Glomerular endothelial cell (primary cell): Measurements from ENCODE around the gene DNASE1L1. TPM values are rescaled to one million over a fixed set of nuclear protein-coding genes. Genes with fewer than 3 reads are reported as not detected.

Experiments used
- DNase-seq: peaks from one replicate; pipeline ENCODE4 v3.0.0-alpha.2; 2011; ENCODE audit warnings: low read depth, low spot score; ENCODE audit errors: extremely low read depth
- total RNA-seq: library from RNA; depleted of rRNA; stranded (reverse); fragments of >200 nt; gene quantifications from 2 replicates; pipeline ENCODE4 v1.2.3, GENCODE V29; 2015

Gene DNASE1L1
- total RNA-seq, 1 donor from 2014 or later: 71.8 TPM

DNA sequence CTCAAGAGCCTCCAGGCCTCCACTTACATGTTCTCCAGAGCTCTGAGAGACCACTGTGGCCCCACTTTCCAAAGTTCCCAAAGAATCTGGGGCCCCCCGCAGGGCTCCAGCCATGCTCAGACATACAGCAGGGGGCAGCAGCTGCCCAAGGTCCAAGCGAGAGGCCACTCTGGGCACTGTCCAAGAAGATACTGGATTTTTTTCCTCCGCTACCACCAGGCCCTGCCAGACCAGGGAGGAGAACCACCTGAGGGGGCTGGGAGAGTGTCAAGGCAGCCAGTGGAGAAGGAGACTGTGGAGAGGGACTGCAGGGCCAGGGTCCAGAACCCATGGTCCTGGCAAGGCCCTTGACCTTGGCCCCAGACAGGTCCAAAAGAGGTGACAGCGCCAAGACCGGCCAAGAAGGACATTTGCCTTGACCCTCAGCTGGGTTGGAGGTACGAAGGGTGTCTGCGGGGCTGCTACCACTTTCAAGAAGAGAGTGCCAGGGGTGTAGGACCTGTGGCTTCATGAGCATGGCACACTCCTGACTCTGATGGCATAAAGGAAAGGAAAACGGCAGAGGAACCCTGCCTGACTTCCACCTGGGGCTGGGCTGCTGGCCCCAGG lies 24.7 kb downstream of the DNASE1L1 start:
- DNase-seq: no peak

DNA sequence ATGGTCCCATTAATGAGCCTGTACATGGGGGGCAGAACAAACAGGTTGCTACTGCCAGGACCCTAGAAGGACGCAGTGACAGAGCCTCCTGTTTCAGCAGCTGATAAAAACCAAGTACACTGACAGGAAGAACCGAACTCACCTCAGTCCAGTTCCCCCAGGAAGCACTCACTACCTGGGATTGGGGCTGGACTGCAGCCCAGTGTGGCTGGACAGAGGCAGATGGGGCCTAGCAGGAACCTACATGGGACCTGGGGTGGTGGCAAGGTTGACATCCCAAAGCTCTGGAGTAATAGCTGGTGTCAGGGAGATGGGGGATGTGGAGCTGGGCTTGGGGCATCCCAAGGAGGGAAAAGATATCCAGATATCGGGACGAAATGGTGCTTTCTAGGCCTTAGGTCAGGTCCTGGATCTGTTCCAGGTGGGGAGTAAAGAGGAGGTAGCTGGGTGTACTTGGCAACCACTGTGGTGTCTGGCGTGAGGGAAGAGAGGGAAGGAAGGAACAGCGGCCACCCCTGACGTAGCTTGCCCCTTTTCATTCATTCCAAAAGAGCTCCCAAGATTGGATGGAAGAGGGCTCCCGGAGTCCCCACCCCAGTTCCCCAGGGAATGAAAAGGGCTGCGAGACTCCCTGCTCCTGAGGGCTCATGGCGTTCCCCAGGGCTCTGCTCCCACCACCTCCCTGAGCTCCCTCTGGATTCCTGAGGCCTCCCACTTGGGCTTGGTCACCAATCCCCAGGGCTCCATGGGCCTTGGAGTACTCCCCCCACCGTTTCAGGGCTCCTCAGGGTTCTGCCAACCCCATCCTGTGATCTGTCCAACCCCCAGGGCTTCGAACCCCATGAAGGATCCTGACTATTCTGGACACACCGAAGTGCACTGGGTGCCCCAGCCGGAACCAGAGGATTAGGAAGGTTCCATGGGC lies 25.4 kb downstream of the DNASE1L1 start:
- no peak for DNase-seq

DNA sequence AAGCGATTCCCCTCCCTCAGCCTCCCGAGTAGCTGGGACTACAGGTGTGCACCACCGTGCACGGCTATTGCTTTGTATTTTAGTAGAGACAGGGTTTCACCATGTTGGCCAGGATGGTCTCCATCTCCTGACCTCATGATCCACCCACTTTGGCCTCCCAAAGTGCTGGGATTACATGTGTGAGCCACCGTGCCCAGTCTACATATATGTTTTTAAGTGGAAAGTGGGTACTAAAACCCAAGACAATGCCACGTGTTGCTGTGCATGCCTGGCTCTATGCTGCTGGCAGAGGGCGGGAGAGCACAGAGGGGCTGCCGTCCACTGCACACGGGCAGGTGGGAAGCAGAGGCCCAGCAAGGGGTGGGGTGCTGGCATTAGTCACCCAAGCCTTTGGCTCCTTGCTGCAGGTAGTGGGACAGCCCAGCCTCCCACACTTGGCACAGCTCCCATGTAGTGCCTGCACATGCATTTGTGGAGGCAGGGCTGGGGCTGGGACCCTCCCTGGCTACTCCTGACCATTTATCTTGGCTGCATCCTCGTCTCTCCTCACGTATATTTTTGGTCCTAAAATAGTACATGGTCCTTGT lies 26.5 kb downstream of the DNASE1L1 start:
- no peak for DNase-seq

- no peak for DNase-seq
These were observed 27.8 kb downstream of the DNASE1L1 start for GRCh38 chrX:154381271-154381670.

- no peak for DNase-seq
These were observed 28.3 kb downstream of the DNASE1L1 start for GRCh38 chrX:154380787-154381186.

GRCh38 chrX:154380153-154380552 lies 28.9 kb downstream of the DNASE1L1 start:
- DNase-seq: no peak

DNA sequence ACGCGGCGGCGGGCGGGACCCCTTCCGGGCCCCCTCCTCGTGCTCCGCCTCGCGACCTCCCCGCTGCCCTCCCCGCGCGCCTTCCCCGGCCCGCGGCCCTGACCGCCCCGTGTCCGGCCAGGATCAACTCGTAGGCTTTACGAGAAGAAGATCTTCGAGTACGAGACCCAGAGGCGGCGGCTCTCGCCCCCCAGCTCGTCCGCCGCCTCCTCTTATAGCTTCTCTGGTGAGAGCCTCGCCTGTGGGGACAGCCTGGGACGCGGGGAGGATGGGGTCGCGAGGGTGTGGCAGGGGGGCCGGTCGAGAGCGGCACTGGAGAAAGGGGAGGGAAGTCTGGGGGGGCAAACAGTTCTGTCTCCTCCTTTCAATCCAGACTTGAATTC lies 29.5 kb downstream of the DNASE1L1 start:
- DNase-seq: no peak

DNA sequence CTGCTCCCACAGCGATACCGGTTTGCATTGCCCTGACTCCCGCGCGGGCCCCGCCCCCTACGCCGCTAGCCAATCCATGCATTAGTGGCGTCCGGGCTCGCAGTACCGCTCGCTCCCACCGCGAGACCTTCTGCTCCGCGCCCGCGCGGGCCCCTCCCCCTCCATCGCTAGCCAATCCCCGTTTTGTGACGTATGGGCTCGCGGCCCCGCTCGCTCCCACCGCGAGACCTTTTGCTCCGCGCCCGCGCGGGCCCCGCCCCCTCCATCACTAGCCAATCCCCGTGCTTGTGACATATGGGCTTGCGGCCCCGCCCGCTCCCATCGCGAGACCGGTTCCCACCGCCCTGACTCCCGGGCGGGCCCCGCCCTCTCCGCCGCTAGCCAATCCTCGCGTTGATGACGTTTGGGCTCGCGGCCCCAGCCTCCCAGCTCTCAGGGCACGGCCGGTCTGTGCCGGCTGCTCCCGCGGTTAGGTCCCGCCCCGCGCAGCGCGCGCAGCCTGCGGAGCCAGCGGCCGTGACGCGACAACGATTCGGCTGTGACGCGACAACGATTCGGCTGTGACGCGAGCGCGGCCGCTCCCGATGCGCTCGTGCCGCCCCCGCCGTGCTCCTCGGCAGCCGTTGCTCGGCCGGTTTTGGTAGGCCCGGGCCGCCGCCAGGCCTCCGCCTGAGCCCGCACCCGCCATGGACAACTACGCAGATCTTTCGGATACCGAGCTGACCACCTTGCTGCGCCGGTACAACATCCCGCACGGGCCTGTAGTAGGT lies 30.1 kb downstream of the DNASE1L1 start, which contains the start of gene EMD:
TSS of gene EMD (plus strand) at position 497 of the 770 bp plus-strand sequence. CDS start at position 687, 190 bp downstream.
- no peak for DNase-seq

DNA sequence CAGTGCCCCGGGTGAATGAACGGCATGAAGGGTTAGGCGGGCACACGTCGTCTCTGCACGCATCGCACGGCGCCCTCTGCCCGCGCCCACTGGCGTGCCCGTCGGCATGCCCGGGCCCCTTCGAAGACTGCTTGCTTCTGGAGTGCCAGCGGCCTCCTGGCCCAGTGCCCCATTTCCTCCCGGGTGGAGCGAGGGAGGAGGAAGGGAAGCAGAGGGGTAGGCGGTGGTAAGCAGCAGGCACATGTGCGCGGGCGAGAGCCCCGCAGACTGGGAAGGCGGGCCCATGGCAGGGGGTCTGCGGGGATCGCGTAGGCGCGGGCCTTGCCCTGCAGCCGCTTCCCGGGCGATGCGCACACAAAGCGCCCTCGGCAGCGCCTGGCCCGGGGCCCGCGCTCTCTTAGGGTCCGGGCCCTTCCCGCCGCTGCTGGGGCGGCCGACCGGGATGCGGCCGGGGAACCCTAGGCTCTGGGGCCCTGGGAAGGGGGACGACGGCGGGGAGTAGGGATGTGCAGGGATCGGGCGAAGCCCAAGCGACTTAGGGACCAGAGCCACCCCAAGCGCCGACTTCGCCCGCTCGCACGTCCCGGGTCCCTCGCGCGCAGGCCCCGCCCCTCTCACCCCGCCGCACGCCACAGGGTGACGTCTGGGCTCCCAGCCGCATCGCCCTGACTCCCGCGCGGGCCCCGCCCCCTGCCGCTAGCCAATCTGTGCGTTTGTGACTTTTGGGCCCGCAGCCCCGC lies 30.8 kb downstream of the DNASE1L1 start:
- DNase-seq: no peak

- DNase-seq: no peak
These were observed 32.3 kb downstream of the DNASE1L1 start for GRCh38 chrX:154376774-154377173.

- no peak for DNase-seq
These were observed 33.9 kb downstream of the DNASE1L1 start for GRCh38 chrX:154375156-154375504.

GRCh38 chrX:154374313-154375155 lies 34.5 kb downstream of the DNASE1L1 start, which contains the start of gene FLNA:
Gene FLNA, minus strand, starts transcription at chrX:154374634. Its CDS starts 3,389 bp downstream, at chrX:154371245.
- no peak for DNase-seq

DNA sequence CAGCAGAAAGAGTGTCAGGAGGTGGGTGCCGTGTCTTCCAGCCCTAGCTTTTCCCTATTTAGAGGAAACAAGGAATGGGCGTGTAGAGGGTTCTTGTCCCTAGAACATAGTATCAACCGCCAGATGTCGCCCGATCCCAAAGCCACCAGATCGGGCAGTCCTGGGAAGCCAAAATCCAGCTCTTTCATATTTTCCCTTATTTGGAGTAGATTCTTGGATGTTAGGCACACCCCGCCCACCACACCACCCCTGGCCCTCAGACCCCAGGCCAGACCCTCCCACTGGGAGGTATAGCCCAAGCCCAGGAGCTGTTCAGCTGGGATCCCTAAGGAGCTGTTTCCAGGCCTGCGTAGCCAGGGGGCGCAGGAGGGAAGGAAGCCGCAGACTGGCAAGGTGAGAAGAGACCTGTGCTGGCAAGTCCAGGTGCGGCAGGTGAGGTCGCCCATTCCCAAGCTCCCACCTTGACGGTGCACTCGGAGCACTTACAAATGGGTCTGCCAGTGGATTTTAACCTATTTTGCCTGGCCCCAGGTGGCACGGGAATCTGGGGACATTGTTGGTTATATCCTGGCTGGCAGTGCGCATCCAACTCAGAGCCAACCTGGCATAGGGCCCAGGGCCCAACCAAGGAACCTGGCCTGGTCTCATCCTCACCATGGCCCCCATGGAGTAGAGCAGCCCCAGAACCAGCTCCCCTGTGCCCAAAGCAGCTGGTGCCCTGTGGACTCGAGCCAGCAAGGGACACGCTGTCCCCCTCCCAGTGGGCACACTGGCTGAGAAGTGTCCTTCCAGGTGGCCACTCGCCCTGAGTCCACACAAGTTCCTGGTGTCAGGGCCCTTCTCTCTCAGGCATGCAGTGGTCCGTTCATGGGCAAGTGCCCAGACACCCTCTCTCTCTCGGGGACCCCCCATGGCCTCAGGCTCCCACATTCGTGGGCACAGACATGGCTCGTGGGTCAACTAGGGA lies 35.4 kb downstream of the DNASE1L1 start:
- DNase-seq: no peak

DNA sequence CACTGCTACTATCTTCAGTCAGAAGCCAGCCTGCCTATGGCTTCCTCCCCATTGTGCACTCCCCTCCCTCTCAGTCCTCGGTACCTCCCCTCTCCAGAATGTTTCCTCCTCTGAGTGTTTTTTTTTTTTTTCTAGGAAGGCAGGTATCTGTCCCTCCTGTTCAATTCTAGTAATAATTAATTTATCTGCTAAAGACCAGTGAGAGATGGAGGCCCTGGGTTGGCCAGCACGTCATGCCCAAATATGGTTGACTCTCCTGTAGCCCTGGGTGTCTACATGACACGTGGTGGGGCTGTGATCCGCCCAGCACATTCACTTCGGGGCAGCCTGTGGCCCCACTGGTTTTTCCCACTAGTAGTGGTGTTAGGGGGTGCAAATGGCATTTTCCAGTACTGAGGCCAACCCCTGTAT lies 36.4 kb downstream of the DNASE1L1 start:
- no peak for DNase-seq

GRCh38 chrX:154371789-154372300 lies 37.2 kb downstream of the DNASE1L1 start:
- no peak for DNase-seq

GRCh38 chrX:154371017-154371788 lies 37.9 kb downstream of the DNASE1L1 start:
- no peak for DNase-seq
